ENCODE data around the gene DLGAP1.

Gene DLGAP1

DNA sequence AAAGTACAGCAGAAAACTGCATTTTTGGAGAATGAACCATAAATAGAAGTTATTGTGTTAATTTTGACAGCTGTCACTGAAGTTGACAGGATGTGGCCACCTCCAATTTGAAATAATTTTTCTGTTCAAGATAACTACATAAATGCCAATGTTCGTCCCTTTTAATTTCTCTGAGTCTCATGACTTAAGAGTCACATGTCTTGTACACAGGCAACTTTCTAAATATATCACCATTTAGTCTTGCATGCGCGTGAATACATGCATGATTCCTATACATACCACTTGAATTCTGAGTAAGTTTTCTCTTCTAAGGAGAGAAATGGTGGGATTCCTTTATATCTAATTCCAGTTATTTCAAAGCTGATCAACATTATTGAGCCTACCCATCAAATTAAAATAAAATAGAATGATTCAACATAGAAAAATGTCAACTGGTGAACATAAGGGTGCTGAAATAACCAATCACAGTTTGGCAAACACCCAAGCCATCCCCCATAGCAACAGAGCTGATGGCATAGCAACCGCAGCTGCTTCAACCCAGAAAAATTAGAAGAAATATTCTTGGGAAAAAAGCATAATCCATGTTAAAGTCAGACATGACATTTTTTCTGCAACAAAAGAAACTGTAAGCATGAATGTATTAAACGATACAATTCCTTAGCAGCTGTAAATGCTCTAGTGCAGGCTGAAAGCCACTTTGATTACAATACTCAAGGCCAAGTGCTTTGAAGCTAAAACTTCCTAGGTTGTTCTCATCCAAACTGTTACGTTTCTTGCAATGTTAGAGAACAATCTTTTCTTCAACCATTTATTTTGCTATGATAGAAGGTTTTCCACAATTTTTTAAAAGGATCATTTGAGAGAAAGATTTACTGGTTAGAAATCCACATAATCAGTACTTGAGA lies 282.7 kb downstream of the DLGAP1 start:
- DNase-seq (ENCODE audit: low read depth in 2 of 2), result no peak

DNA sequence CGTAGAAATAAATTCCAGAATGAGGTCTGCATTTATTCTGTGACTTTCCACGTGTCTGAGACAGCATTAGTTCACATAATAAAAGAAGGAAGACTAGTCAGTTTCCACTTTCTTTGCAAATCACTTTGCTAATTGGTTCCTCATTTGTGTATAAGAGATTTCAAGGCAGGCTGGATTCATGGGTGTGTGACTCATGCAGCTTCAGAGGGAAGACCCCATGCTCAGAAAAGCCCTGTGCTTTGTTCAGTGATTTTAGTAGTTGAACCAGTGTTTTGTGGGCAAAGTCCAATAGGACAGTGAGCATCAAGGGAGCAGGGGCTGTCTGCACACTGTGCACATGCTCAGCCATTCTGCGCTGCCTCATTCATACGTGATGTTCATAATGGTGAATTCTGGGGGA lies 297.8 kb downstream of the DLGAP1 start:
- DNase-seq (ENCODE audit: low read depth in 2 of 2), result no peak

DNA sequence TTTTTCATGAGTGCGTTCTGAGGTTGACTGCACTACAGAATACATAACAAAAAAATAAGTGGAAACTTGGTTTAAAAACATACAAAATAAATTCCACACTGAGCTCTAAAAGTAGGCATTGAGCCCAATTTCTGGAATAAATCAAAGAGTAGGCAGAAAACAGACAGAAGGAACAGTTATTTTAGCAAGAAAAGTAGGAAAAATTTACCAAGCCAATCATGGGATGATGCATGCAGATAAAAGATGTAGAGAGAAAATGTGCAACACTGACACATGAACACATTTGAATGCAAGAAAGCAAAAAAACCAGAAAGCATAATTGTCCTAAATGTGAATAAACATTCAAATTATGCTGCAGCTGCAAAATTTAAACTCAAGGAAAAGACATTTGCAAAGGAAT lies 308.3 kb downstream of the DLGAP1 start:
- DNase-seq (ENCODE audit: low read depth in 2 of 2), result no peak

DNA sequence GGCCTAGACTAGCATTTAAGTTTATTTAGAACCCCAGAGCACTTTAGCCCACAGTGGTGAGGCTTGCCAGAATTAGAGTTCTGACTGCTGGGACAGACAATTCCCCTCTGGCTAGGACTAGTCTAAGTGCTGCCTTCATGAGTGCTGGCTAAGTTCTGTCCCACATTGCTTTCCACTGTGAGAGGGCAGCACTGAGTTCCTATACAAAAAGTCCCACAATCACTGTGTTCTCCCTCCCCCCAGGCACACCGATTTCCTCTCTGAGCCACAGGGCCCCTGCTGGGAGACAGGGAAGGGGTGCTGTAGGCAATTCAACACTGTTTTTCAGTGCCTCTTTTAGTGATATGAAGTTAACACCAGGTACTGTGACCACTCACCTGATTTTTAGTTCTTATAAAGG lies 310.9 kb downstream of the DLGAP1 start:
- DNase-seq (ENCODE audit: low read depth in 2 of 2), result no peak

DNA sequence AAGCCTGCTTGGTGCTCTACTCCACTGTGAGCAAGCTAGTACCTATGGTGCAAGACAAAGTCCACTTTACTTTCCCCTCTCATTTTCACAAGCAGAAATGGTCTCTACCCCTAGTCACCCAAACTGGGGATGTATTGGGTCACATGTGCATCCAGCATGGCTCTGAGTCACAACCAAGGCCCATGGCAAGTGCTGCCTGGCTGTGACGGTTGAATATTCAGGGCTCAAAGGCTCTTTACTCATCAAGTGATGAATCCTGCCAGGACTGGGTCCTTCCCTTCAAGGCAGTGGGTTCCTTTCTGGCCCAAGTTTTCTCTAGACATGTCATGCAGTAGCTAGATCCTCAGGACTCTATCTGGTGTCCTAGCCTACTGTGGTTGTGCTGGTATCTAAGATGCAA lies 311.5 kb downstream of the DLGAP1 start:
- DNase-seq (ENCODE audit: low read depth in 2 of 2), result no peak

DNA sequence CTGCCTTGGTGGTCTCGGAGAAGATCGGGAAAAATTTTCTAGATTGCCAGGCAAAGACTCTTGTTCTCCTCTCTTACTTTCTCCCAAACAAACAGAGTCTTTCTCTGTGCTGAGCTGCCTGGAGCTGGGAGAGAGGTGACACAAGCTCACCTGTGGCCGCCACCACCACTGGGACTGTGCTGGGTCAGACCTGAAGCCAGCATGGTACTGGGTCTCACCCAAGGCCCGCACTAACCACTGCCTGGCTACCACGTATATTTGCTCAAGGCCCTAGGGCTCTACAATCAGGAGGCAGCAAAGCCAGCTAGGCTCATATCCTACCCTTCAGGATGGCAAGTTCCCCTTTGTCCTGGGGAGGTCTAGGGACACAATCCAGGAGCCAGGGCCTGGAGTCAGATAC lies 312.2 kb downstream of the DLGAP1 start:
- DNase-seq (ENCODE audit: low read depth in 2 of 2), result no peak

DNA sequence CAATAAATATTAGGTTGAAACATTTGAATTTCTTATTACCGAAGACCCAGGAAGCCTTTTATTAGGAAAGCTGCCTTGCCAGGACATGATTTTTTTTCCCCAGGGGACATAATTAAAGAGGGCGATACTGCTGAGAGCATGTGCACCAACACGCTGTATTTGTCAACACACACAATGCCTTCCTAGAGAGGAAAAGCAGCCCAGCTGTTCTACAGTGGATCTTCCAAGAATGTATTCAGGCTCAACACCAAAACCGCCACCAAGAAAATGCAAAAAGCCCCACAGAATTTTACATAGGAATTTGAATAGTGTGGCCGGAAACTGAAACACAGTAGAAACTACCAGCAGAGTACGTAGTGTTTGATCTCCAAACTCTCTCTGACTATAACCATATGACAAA lies 320.4 kb downstream of the DLGAP1 start:
- no peak for DNase-seq (ENCODE audit: low read depth in 2 of 2)

DNA sequence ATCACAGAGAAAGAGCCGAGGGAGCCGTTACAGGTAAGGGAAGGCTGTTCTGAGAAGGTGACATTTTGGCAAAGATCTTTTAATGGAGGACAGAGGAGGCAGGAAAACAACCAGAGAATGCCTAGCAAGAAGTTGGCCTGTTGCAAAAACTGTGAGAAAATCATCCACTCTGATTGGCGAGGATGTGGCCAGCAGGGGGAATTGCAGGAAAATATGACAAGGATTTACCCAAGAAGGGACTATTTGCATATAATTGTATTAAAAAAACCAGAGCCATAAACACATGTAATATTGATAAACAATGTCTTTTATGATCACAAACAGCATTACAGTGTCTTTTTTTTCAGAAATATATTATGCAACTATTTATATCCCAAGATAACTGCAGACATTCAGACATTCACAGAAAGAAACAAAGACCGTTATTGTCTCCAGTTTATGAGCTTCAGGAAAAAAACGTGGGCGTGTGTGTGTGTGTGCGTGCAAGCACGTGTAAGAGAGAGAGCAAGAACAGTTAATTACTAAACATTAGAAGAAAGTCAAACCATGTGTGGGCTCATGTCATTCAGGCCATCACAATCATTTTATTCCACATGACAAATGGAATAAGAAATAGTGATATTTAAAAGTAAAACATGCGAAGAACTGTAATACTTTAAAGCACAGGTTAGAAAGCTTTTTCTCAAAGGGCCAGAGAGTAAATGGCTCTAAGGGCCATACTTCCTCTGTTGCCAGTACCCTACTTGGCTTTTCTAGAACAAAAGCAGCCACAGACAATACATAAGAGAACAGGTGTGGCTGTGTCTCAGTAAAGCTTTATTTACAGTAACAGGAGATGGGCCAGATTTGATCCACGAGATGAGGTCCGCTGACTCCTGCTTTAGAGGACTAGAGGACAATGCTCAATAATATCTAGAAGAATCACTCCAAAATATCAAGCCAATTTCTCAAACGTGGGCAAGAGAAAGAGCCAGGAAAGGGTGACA lies 324.1 kb downstream of the DLGAP1 start:
- no peak for DNase-seq (ENCODE audit: low read depth in 2 of 2)

DNA sequence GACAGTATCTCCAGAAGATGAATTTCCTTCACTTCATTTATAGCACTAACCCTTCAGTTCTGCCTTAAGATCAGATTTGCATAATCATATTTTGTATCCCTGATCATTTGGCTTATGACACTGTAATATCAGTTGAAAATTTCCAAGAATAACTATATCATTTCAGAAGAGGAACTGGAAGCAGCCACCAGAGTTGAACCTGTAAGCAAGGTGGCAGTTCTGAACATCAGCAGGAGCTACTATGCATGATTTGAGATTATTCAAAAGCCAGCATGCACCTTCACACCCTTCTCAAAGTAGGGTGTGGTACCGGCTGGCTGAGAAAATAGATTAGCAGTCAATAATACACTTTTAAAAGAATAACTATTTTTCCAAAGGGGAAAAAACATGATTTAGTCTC lies 328.2 kb downstream of the DLGAP1 start:
- no peak for DNase-seq (ENCODE audit: low read depth in 2 of 2)

DNA sequence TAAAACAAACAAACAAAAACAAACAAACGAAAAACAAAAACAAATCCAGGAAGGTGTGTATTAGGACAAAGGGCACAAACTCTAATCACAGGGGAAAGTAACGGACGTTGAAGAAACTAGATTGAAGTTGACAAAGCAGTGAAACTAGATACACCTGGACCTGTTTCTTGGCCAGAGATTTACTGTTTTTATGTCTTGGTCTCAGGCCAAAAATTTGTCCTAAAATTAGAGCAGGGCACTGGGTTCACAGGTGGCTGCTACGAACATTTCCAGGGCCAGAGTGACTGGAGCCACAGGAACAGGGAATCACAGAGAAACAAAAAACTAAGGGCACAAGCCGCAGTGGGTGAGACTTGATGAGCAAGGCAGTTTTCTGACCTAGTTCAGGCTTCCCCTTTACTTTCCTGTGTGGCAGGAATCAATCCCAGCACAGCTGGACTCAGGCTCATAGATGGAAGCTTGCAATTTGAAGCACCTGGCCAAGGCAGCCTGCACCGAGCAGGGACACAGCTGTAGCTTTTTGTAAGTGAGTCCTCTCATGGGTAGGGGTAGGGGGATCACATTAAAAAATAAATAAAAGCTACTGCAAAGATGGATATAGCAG lies 329.4 kb downstream of the DLGAP1 start:
- DNase-seq (ENCODE audit: low read depth in 2 of 2), result no peak

DNA sequence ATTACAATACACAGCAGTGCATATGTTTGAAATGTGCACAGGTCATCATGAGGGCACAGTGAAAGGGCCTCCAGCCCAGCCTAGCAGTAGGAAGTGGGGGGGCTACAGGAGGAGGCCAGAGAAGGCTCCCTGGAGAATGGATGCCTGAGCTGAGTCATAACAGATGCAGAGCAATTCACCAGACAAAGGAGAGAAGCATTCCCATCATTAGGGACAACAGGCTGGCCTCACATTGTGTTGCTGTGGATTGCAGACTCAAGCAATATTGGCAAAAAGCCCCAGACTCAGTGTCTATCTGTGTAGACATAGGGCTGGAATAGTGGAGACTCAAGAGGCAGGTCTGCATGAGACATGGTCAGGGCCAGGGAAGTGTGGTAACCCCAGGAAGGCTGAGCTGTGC lies 329.9 kb downstream of the DLGAP1 start:
- no peak for DNase-seq (ENCODE audit: low read depth in 2 of 2)

DNA sequence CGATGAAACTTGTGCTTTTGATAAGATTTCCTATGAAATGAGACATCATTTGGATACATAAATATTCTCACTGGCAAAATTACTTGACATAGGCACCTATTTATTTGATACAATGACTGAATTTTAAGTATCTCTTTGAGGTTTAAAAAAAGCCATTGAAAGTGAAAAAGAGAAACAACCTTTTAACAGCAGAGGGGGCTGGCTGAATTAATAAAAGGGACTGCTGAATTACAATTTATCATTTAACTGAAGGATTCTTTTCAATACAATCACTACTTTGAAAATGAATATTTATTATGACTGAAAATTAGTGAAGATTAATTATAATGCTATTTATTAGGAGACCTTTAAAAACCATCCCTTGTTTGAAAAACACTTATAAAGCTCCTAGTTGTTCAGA lies 335.3 kb downstream of the DLGAP1 start:
- no peak for DNase-seq (ENCODE audit: low read depth in 2 of 2)

DNA sequence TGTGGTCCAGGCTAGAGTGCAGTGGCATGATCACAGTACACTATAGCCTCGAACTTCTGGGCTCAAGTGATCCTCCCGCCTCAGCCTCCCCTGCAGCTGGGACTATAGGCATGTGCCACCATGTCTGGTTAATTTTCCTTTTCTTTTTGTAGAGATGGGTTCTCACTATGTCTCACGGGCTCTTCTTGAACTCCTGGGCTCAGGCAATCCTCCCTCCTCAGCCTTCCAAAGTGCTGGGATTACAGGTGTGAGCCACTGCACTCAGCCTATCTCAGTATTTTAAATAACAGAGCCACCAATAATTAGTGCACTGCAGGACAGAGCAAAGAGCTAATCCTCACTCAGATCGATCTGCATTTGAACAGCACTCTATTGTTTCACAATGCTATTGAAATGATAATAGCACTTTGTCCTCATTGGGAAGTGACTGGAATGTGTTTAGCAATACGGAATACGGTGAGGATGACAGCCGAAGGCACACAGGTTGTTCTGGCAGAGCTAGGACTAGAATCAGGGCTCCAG lies 335.9 kb downstream of the DLGAP1 start:
- DNase-seq (ENCODE audit: low read depth in 2 of 2), result no peak

DNA sequence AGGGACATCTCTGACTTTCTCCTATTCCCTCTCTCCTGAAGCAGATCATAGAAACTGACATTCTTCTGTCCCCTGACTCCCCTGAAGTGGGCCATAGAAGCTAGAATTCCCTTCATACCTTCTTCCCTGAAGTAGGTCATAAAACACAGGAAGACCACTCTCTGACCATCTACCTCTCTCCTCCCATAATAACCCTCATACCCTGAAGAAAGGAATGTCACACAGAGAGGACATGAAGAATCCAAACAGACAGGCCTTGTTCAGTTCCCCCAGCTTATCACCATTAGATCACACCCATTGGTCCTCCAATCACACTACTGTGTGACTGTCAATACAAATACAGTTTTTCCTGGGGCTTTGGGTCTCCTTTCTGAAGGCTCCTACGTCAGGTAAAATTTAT lies 347.1 kb downstream of the DLGAP1 start:
- DNase-seq (ENCODE audit: low read depth in 2 of 2), result no peak

DNA sequence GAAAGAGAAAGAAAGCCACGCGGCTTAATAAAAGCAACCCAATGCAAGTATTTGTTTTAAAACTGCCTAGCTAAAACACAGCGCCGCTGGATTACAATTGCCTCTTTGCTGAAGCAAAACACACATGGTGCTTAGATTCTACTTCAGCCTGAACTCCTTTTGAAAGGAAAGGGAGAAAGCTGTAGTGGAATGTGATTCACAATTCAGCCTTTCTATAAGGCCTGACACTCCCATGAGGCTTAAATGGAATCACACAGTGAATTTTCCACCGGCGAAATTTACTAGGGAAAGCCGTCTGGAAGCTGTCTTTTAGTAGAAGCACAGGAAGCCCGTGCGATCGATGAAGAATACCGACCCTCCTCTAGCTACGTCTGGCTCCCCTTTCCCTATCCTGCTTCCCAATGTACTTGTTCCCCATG lies 348.0 kb downstream of the DLGAP1 start:
- no peak for DNase-seq (ENCODE audit: low read depth in 2 of 2)

DNA sequence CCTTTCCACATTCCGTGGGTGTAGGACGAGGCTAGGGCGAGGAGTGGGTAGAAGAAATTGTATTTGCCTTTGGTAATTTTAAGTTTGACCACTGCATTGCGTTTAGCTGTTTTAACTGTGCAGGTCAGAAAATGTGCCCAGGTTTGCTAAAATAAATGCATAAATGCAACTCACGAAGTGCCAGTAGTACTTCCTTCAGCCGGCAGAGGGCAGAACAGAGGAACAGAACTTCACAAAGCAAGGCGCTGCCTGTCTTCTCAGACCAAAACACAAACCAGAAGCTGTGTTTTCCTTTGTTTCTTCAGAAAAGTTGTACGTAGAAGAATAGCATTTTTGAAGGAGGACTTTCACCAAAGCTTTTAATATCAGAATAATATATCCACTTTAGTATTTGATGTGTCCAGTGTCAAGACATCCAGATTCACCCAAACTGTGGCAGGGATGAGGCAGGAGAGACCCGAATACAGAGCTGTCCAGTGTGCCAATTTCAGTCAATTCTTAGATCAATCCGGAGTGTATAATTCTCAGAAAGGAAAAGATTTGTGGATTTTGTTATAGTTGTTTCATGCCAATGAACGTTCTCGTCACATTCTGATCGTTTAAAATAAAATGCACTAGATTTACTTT lies 348.6 kb downstream of the DLGAP1 start:
- peak; percentile 47 to 69 for DNase-seq (ENCODE audit: low read depth in 2 of 2)

DNA sequence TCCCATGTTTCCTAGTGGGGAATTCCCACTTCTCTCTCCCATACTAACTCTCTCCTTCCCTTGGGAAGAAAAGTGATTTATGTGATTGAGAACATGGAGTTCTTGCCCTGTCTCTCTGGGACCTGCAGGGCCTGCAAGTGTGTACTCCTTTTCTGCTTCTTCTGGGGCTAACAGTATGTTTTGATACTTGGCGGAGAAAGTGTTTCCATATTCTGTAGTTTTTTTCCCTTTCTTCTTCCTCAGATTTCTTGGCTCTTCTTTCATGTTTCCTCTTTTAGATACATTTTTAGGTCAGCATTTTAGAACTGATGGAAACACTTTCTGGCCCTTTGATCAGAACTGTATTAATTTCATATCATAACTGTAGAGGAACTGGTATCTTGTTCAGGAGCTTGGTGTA lies 352.2 kb downstream of the DLGAP1 start:
- DNase-seq (ENCODE audit: low read depth in 2 of 2), result no peak

DNA sequence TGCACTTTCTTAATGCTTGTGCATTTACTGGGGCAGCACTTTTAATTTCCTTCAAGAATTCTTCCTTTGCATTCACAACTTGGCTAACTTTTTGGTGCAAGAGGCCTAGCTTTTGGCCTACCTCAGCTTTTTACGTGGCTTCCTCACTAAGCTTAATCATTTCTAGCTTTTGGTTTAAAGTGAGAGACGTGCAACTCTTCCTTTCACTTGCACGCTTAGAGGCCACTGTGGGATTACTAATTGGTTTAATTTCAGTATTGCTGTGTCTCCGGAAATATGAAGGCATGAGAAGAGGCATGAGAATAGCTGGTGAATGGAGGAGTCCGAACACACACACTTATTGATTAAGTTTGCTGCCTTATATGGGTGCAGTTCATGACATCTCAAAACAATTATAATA lies 354.1 kb downstream of the DLGAP1 start:
- no peak for DNase-seq (ENCODE audit: low read depth in 2 of 2)

DNA sequence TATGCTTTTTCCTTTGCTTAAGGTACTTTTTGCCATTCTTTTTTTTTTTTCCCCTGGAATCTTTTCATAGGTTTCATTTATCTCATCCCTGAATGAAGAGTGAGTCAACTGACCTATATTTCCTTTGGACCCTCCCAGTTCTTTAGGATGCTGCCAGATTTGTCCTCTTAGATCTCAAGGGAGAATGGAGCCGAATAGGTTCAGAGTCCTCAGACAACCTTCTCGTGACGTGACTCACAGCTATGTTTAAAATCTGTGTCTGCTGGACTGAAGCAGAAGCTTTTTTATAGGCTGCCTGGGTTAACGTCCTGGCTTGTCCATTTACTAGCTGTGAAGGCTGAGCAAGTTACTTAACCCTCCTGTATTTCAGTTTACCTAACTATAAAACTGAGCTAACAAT lies 358.6 kb downstream of the DLGAP1 start:
- DNase-seq (ENCODE audit: low read depth in 2 of 2), result no peak

DNA sequence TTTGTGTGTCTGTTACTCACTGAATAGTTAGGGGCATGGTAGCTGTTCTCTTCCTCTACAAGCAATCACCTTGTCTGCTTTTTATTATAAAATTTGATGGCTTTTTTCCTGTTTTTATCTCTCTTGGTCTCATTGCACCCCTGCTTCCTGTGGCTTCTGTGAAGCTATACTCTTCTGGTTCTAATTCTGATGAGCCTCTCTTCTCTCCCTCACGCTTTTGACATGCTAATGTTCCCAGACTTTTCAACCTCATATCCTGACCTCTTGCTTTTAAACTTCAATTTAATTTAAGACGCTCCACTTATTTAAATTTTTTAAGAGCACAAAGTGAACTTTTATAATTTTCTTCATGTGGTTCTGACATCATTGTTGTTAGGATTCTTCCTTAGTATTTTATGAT lies 361.4 kb downstream of the DLGAP1 start:
- no peak for DNase-seq (ENCODE audit: low read depth in 2 of 2)

DNA sequence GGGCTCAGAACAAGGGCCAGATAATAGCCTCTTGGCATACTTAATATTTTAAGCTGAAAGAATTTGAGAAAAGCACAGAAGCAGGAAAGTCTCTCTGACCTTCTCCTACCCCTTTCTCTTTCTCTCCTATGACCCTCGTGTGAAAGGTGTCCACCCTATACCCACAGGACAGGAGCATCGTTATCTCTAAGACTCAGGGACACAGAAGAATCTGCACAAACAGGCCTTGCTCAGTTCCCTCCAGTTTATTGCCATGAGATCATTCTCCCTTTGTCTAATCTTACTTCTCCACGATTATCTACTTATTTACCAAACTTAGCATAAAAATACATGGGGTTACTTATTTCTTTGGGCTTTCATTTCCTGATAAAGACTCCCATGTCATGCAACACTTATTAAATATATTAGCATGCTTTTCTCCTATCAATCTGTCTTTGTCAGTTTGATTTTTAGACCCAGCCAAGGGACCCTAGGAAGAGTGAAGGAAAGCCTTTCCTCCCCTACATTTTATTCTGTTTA lies 370.7 kb downstream of the DLGAP1 start:
- no peak for DNase-seq (ENCODE audit: low read depth in 2 of 2)

Data from stimulated activated CD4-positive, alpha-beta T cell treated with anti-CD3 and anti-CD28 coated beads, Interleukin-12 subunit alpha, Interleukin-12 subunit beta, amount 100 ng/mL, for 24 hours (primary cell).